Endodermal cell (in vitro differentiated cells): ENCODE measurements around the gene NFIA. TPM values are rescaled to one million over a fixed set of nuclear protein-coding genes. Genes with fewer than 3 reads are reported as not detected.

Experiments used
- DNase-seq: peaks from one replicate; pipeline ENCODE4 v3.0.0-alpha.2; 2017
- H3K27ac ChIP-seq: 2 replicates; pipeline ENCODE4 v1.5.1; 2013; ENCODE audit warnings: mild to moderate bottlenecking, low read depth, low read length, moderate library complexity
- H3K27me3 ChIP-seq: 2 replicates; pipeline ENCODE4 v1.6.1; 2013; ENCODE audit warnings: mild to moderate bottlenecking, low read length, moderate library complexity; ENCODE audit not compliant: insufficient read depth, control insufficient read depth, poor library complexity, severe bottlenecking
- H3K36me3 ChIP-seq: 2 replicates; pipeline ENCODE4 v1.7.0; 2013; ENCODE audit warnings: mild to moderate bottlenecking, low read length, moderate library complexity; ENCODE audit not compliant: control insufficient read depth, insufficient read depth
- H3K4me1 ChIP-seq: one replicate; pipeline ENCODE4 v1.7.0; 2013; ENCODE audit warnings: low read length; ENCODE audit not compliant: control insufficient read depth, insufficient read depth
- H3K4me3 ChIP-seq: 2 replicates; pipeline ENCODE4 v1.5.1; 2013; ENCODE audit warnings: mild to moderate bottlenecking, low read length, moderate library complexity
- H3K9ac ChIP-seq: 2 replicates; pipeline ENCODE4 v1.6.1; 2013; ENCODE audit warnings: mild to moderate bottlenecking, low read length, moderate library complexity; ENCODE audit not compliant: poor library complexity, severe bottlenecking; ENCODE audit errors: extremely low read depth
- H3K9me3 ChIP-seq: 2 replicates; pipeline ENCODE4 v1.6.1; 2013; ENCODE audit warnings: mild to moderate bottlenecking, low read length, moderate library complexity; ENCODE audit not compliant: control insufficient read depth
- H3K27ac Mint-ChIP-seq: 2 replicates; pipeline ENCODE4 v1.8.0; 2020; ENCODE audit warnings: mixed read lengths
- H3K27me3 Mint-ChIP-seq: 2 replicates; pipeline ENCODE4 v1.8.0; 2021; ENCODE audit warnings: mild to moderate bottlenecking, mixed read lengths; ENCODE audit not compliant: insufficient read depth
- H3K36me3 Mint-ChIP-seq: 2 replicates; pipeline ENCODE4 v1.8.0; 2020; ENCODE audit warnings: low read depth, mixed read lengths
- H3K4me1 Mint-ChIP-seq: 2 replicates; pipeline ENCODE4 v1.8.0; 2020; ENCODE audit warnings: mixed read lengths
- H3K4me3 Mint-ChIP-seq: 2 replicates; pipeline ENCODE4 v1.8.0; 2020; ENCODE audit warnings: mild to moderate bottlenecking, moderate library complexity, mixed read lengths
- H3K9me3 Mint-ChIP-seq: 2 replicates; pipeline ENCODE4 v1.8.0; 2020; ENCODE audit warnings: mild to moderate bottlenecking, mixed read lengths
- WGBS, 2 experiments: methylation state at CpG; one replicate each; pipeline versions ENCODE4 v1.1.5 to v1.1.7; 2013; ENCODE audit warnings: missing lambda C conversion rate in 2 of 2, mixed read lengths in 1 of 2; ENCODE audit not compliant: insufficient coverage in 1 of 2, insufficient read length in 1 of 2; 5-methylcytosine and 5-hydroxymethylcytosine counted together
- total RNA-seq, 2 donors: library from RNA; stranded (reverse); fragmentation: NEBNext Ultra II Directional in 1 of 2; extraction: Animal tissue kit (Norgen Biotek cat#: 25700) in 1 of 2; gene quantifications; 2 replicates in 1 of 2; 3 replicates in 1 of 2; pipeline ENCODE4 v1.2.1, GENCODE V29; 2021
- TF ChIP-seq, protein P1 (sequence below): fragments of 200-600 bp; sonication (generic); conservative IDR thresholded peaks from 2 replicates; pipeline ENCODE4 v1.5.0; 2021; ENCODE audit warnings: antibody characterized with exemption, mild to moderate bottlenecking

Gene NFIA
- total RNA-seq, 2 donors from 2014 or later, result 2.3 to 3.8 TPM

DNA sequence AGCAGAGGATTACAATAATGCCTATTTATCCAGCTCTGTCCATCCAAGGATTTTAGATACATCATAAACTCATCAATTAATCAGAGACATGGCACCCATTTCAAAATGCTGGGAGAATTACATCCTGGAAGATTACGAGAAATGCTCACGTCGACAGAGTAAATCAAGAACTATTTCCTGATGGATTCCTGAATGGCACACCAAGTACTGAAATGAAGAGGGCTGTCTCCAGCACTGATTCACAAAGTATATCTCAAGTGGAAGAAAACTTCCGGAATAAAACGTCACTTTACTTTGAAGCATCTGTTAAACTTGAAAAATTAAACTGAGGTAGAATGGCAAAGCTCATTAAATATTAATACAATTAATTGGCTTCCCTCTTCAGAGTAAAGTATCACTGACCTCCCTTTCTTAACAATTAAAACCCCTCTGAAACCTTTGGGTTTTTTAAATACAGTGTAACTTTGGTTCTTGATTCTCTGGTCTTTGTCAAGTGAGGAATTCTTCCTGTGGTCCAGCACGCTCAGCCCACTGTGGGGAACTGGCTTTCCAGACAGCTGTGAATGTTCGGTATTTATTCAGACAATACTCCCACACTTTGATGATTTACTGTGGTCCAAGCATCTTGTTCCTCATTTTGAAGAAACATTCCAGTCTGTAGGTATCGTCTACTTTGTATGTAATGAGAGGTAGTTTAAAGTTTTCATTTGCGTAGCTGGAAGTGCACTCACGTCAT lies 288.0 kb downstream of the NFIA start:
- TF ChIP-seq, protein P1, sequence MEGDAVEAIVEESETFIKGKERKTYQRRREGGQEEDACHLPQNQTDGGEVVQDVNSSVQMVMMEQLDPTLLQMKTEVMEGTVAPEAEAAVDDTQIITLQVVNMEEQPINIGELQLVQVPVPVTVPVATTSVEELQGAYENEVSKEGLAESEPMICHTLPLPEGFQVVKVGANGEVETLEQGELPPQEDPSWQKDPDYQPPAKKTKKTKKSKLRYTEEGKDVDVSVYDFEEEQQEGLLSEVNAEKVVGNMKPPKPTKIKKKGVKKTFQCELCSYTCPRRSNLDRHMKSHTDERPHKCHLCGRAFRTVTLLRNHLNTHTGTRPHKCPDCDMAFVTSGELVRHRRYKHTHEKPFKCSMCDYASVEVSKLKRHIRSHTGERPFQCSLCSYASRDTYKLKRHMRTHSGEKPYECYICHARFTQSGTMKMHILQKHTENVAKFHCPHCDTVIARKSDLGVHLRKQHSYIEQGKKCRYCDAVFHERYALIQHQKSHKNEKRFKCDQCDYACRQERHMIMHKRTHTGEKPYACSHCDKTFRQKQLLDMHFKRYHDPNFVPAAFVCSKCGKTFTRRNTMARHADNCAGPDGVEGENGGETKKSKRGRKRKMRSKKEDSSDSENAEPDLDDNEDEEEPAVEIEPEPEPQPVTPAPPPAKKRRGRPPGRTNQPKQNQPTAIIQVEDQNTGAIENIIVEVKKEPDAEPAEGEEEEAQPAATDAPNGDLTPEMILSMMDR, result no peak
- no peak overlapping the region for H3K9ac ChIP-seq
- H3K4me1 ChIP-seq, result no peaks in the 10 kb centered on the region
- WGBS, 2 experiments, result 96 to 100% methylated on average over 3 to 10 of the region's 10 CpGs
- Mint-ChIP-seq H3K36me3 (no peaks in the 10 kb centered on the region), H3K4me3 (no peak overlapping the region), H3K4me1 (no peaks in the 10 kb centered on the region), H3K9me3 (no peaks in the 10 kb centered on the region), H3K27ac (no peak overlapping the region), H3K27me3 (peaks cover 8% of the 10 kb centered on the region)
- no peak for DNase-seq
- no peaks in the 10 kb centered on the region for H3K9me3 ChIP-seq
- H3K27ac ChIP-seq, result no peak overlapping the region
- H3K4me3 ChIP-seq, result no peak overlapping the region
- H3K27me3 ChIP-seq, result peaks cover 17% of the 10 kb centered on the region
- H3K36me3 ChIP-seq, result no peaks in the 10 kb centered on the region

DNA sequence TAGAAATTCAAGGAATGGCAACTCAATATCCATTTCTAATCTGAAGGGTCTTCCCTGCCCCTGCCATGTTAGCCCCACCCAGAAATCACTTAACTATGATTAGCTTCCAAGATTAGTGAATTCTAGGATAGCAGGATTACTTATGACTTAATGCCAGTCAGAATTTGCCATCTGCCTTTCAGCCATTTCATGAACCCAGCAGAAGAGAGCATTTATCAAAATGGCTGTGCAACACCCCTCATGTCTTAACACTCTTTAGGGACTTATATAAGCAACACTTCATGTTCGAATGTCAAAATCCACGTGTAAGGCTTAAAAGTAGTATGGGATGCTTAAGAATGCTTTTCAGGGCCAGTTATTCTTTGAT lies 288.5 kb downstream of the NFIA start:
- Histone ChIP-seq H3K9ac (no peak overlapping the region), H3K27ac (no peak overlapping the region), H3K27me3 (peaks cover 17% of the 10 kb centered on the region), H3K4me3 (no peak overlapping the region), H3K9me3 (no peaks in the 10 kb centered on the region), H3K4me1 (no peaks in the 10 kb centered on the region), H3K36me3 (no peaks in the 10 kb centered on the region)
- 93% methylated on average over 2 of the region's 2 CpGs; no CpG with 5 or more reads in 1 of the 2 experiments for WGBS, 2 experiments
- H3K27me3 Mint-ChIP-seq, result peaks cover 11% of the 10 kb centered on the region
- no peaks in the 10 kb centered on the region for H3K36me3 Mint-ChIP-seq
- H3K4me1 Mint-ChIP-seq, result no peaks in the 10 kb centered on the region
- no peak for DNase-seq
- no peak overlapping the region for H3K4me3 Mint-ChIP-seq
- H3K9me3 Mint-ChIP-seq, result no peaks in the 10 kb centered on the region
- H3K27ac Mint-ChIP-seq, result no peak overlapping the region
- TF ChIP-seq, protein P1, result no peak

DNA sequence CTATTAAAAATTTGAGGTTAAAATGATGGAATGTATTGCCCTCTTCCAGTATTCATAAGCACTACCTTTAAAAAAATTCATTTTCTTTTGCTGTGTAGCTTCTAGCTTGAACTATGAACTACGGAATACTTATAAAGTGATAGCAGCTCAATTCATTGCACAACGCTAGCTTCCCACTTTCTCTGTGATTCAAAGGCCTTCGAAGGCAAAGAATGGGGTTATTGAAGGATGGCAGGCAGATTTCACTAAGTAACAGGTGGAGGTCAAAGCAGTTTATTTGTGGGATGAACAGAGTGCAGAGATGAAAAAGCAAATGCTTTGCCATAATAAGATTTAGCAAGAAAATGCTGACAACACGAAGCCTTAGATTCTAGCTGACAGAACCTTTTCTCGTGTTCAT lies 290.6 kb downstream of the NFIA start:
- Histone ChIP-seq H3K27ac (peak overlapping the region; percentile 18), H3K4me3 (no peak overlapping the region), H3K27me3 (peaks cover 17% of the 10 kb centered on the region), H3K36me3 (no peaks in the 10 kb centered on the region), H3K4me1 (no peaks in the 10 kb centered on the region), H3K9me3 (no peaks in the 10 kb centered on the region), H3K9ac (no peak overlapping the region)
- DNase-seq, result no peak
- H3K9me3 Mint-ChIP-seq, result no peaks in the 10 kb centered on the region
- H3K4me1 Mint-ChIP-seq, result no peaks in the 10 kb centered on the region
- no peak overlapping the region for H3K27ac Mint-ChIP-seq
- WGBS, 2 experiments, result 94 to 96% methylated on average over 5 of the region's 5 CpGs
- TF ChIP-seq, protein P1, result no peak
- H3K27me3 Mint-ChIP-seq, result peaks cover 13% of the 10 kb centered on the region
- H3K36me3 Mint-ChIP-seq, result no peaks in the 10 kb centered on the region
- no peak overlapping the region for H3K4me3 Mint-ChIP-seq
